Liver (tissue), 9 donors: ENCODE results near the gene NOTCH1. TPM values are rescaled to one million over a fixed set of nuclear protein-coding genes. Genes with fewer than 3 reads are reported as not detected.
A peak's percentile ranks its signal among the peaks of the same experiment; 100 is the strongest.

Experiments
- DNase-seq: peaks from one replicate; pipeline ENCODE4 v3.0.0-alpha.2; 2017; ENCODE audit warnings: low spot score
- H3K27ac ChIP-seq, 2 donors: one replicate each; pipeline ENCODE4 v1.7.0; 2013; ENCODE audit warnings: inconsistent platforms in 2 of 2, low read length in 2 of 2, control low read depth in 1 of 2, low read depth in 1 of 2, mild to moderate bottlenecking in 1 of 2
- H3K27me3 ChIP-seq, 4 donors: one replicate each; pipeline versions ENCODE4 v1.6.1 to v1.7.0; 2013; ENCODE audit warnings: low read length in 3 of 4, inconsistent platforms in 1 of 4, mild to moderate bottlenecking in 1 of 4, moderate library complexity in 1 of 4; ENCODE audit not compliant: control insufficient read depth in 4 of 4, insufficient read depth in 4 of 4
- H3K36me3 ChIP-seq, 4 donors: one replicate each; pipeline versions ENCODE4 v1.6.1 to v1.7.0; 2013; ENCODE audit warnings: low read length in 3 of 4, mild to moderate bottlenecking in 3 of 4, low read depth in 1 of 4, moderate library complexity in 1 of 4; ENCODE audit not compliant: control insufficient read depth in 4 of 4, insufficient read depth in 3 of 4
- H3K4me1 ChIP-seq, 4 donors: one replicate each; pipeline versions ENCODE4 v1.6.1 to v1.7.0; 2013; ENCODE audit warnings: low read length in 3 of 4, mild to moderate bottlenecking in 3 of 4, moderate library complexity in 1 of 4; ENCODE audit not compliant: control insufficient read depth in 4 of 4, insufficient read depth in 4 of 4
- H3K4me3 ChIP-seq, 3 donors: one replicate each; pipeline versions ENCODE4 v1.6.1 to v1.7.0; 2013; ENCODE audit warnings: low read length in 3 of 3, control low read depth in 1 of 3, low read depth in 1 of 3, mild to moderate bottlenecking in 1 of 3
- H3K9ac ChIP-seq, 2 donors: one replicate each; pipeline ENCODE4 v1.7.0; 2013; ENCODE audit warnings: low read length in 2 of 2, mild to moderate bottlenecking in 2 of 2, moderate library complexity in 2 of 2, control low read depth in 1 of 2, low read depth in 1 of 2
- H3K9me3 ChIP-seq, 4 donors: one replicate each; pipeline versions ENCODE4 v1.6.1 to v1.7.0; 2013; ENCODE audit warnings: low read length in 3 of 4; ENCODE audit not compliant: control insufficient read depth in 4 of 4
- ATF3 ChIP-seq: IDR thresholded peaks from 2 replicates; pipeline ENCODE4 v1.6.1; 2016; ENCODE audit warnings: antibody characterized with exemption
- FOXA2 ChIP-seq: IDR thresholded peaks from 2 replicates; pipeline ENCODE4 v1.6.1; 2016; ENCODE audit warnings: antibody characterized with exemption
- GABPA ChIP-seq, 2 donors: IDR thresholded peaks in 1 of 2; conservative IDR thresholded peaks in 1 of 2; 2 replicates each; pipeline ENCODE4 v1.6.1; 2016; ENCODE audit warnings: antibody characterized with exemption in 2 of 2, mild to moderate bottlenecking in 1 of 2, moderate library complexity in 1 of 2
- HNF4A ChIP-seq, 2 donors: conservative IDR thresholded peaks; 2 replicates each; pipeline ENCODE4 v1.6.1; 2016; ENCODE audit warnings: antibody characterized with exemption in 2 of 2, mild to moderate bottlenecking in 2 of 2
- MAX ChIP-seq: IDR thresholded peaks from 2 replicates; pipeline ENCODE4 v1.6.1; 2016; ENCODE audit warnings: antibody characterized with exemption
- RAD21 ChIP-seq, 2 donors: IDR thresholded peaks; 2 replicates each; pipeline ENCODE4 v1.6.1; 2016; ENCODE audit warnings: antibody characterized with exemption in 2 of 2, mild to moderate bottlenecking in 2 of 2
- REST ChIP-seq: IDR thresholded peaks from 2 replicates; pipeline ENCODE4 v1.6.1; 2016; ENCODE audit warnings: antibody characterized with exemption, mild to moderate bottlenecking
- RXRA ChIP-seq, 2 donors: IDR thresholded peaks; 2 replicates each; pipeline ENCODE4 v1.6.1; 2017 to 2018; ENCODE audit warnings: antibody characterized with exemption in 2 of 2, mild to moderate bottlenecking in 1 of 2
- TAF1 ChIP-seq: conservative IDR thresholded peaks from 2 replicates; pipeline ENCODE4 v1.6.1; 2016; ENCODE audit warnings: antibody characterized with exemption, mild to moderate bottlenecking
- ZBTB33 ChIP-seq: IDR thresholded peaks from 2 replicates; pipeline ENCODE4 v1.6.1; 2016; ENCODE audit warnings: antibody characterized with exemption
- WGBS: extraction: QIAGEN DNeasy Blood & Tissue Kit; methylation state at CpG from one replicate; pipeline ENCODE4 v1.1.7; 2013; 5-methylcytosine and 5-hydroxymethylcytosine counted together
- polyA plus RNA-seq, 2 donors: library from polyadenylated mRNA; stranded (reverse) in 1 of 2; unstranded in 1 of 2; fragments of 200-250 nt in 1 of 2; fragments of >200 nt in 1 of 2; fragmentation: Nextera tagmentation in 1 of 2; extraction: Ambion mirVana in 1 of 2; gene quantifications; one replicate each; pipeline versions ENCODE4 v1.2.1 to v1.2.3, GENCODE V29; 2013 to 2015
- total RNA-seq, 2 donors: library from RNA; depleted of rRNA; stranded (reverse); fragments of >200 nt; gene quantifications; one replicate each; pipeline ENCODE4 v1.2.3, GENCODE V29; 2014
- donor health status: healthy.
- donor health status: healthy.
- donor health status: healthy.
- donor health status: healthy.
- donor health status: healthy.

Gene NOTCH1
- total and polyA plus RNA-seq, 4 donors, result 2.4 to 22.3 (median 8.5) TPM

GRCh38 chr9:136487672-136488071 is 58.2 kb downstream of the NOTCH1 start:
- Histone ChIP-seq H3K4me3 (no peak overlapping the region), H3K9ac (no peak overlapping the region), H3K27ac (no peak overlapping the region), H3K36me3 (no peaks in the 10 kb centered on the region), H3K27me3 (no peaks in the 10 kb centered on the region), H3K9me3 (no peaks in the 10 kb centered on the region), H3K4me1 (peaks cover 12 to 52% (median 36%) of the 10 kb centered on the region in 4 donors)
- WGBS, result 94% methylated on average over 7 of the region's 7 CpGs
- TF ChIP-seq HNF4A (conservative IDR thresholded peaks at IDR 0.05), result no peak
- no peak for TF ChIP-seq GABPA (IDR thresholded peaks at IDR 0.05 in 1 of 2, conservative IDR thresholded peaks at IDR 0.05 in 1 of 2)
- TF ChIP-seq ZBTB33, result no peak
- no peak for DNase-seq

GRCh38 chr9:136486823-136487620 is 58.8 kb downstream of the NOTCH1 start:
- Histone ChIP-seq H3K27me3 (no peaks in the 10 kb centered on the region), H3K36me3 (no peaks in the 10 kb centered on the region), H3K9ac (no peak overlapping the region), H3K4me3 (no peak overlapping the region), H3K9me3 (no peaks in the 10 kb centered on the region), H3K4me1 (peaks cover 12 to 54% (median 38%) of the 10 kb centered on the region in 4 donors), H3K27ac (no peak overlapping the region)
- TF ChIP-seq FOXA2, result no peak
- TF ChIP-seq REST, result no peak
- TF ChIP-seq ATF3, result no peak
- 93% methylated on average over 18 of the region's 18 CpGs for WGBS
- DNase-seq, result no peak

- no peaks in the 10 kb centered on the region for H3K9me3 ChIP-seq
- no peaks in the 10 kb centered on the region for H3K36me3 ChIP-seq
- H3K9ac ChIP-seq, result peak overlapping the region; percentile 5 to 46
- H3K27ac ChIP-seq, result peak overlapping the region; percentile 96 to 100
- H3K4me3 ChIP-seq, result no peak overlapping the region
- TF ChIP-seq RAD21 (IDR thresholded peaks at IDR 0.05) (no peak), RXRA (IDR thresholded peaks at IDR 0.05) (no peak), GABPA (IDR thresholded peaks at IDR 0.05 in 1 of 2, conservative IDR thresholded peaks at IDR 0.05 in 1 of 2) (no peak), ATF3 (no peak), MAX (no peak), TAF1 (no peak)
- peaks cover 17 to 62% (median 46%) of the 10 kb centered on the region in 4 donors for H3K4me1 ChIP-seq
- no peaks in the 10 kb centered on the region for H3K27me3 ChIP-seq
- 93% methylated on average over 7 of the region's 7 CpGs for WGBS
- DNase-seq, result no peak
These were observed 59.7 kb downstream of the NOTCH1 start for GRCh38 chr9:136486131-136486530.
